ENCODE results near the gene PPTC7.
"Not testable (repeated sequence)": the region's sequence is repeated elsewhere in the genome, so short reads cannot be mapped to it uniquely, and the experiment has no call there.

Gene PPTC7

DNA sequence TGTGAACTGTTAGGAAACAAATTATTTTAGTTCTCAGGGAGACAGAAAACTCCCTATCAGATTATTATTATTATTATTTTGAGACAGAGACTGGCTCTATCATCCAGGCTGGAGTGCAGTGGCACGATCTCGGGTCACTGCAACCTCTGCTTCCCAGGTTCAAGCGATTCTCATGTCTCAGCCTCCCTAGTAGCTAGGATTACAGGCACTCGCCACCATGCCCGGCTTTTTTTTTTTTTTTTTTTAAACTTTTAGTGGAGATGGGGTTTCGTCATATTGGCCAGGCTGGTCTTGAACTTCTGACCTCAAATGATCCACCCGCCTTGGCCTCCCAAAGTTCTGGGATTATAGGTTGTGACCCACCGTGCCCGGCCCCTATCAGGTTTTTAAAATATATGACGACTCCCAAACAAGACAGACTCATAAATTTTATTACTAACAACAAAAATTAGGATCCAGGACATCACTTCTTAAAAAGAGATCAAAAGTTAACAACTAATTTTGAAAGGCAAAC is 8.3 kb downstream of the PPTC7 start:
- H3K9me3 ChIP-seq (ENCODE audit: control insufficient read depth in 1 of 2, low read length in 2 of 2) = peaks cover 3 to 14% of the 10 kb centered on the region in 2 donors
- H3K27me3 ChIP-seq (ENCODE audit: control insufficient read depth in 1 of 2, insufficient read depth in 2 of 2, low read length in 2 of 2); H3K9ac ChIP-seq (ENCODE audit: low read depth in 1 of 2, low read length in 2 of 2); H3K4me3 ChIP-seq (ENCODE audit: low read depth in 1 of 2, low read length in 2 of 2); H3K36me3 ChIP-seq (ENCODE audit: control insufficient read depth in 1 of 2, insufficient read depth in 2 of 2, low read length in 2 of 2); H3K27ac ChIP-seq (ENCODE audit: low read depth, low read length): not testable (repeated sequence)
- peaks cover 27 to 39% of the 10 kb centered on the region in 2 donors for H3K4me1 ChIP-seq (ENCODE audit: control insufficient read depth in 1 of 2, insufficient read depth in 2 of 2, low read length in 2 of 2)

DNA sequence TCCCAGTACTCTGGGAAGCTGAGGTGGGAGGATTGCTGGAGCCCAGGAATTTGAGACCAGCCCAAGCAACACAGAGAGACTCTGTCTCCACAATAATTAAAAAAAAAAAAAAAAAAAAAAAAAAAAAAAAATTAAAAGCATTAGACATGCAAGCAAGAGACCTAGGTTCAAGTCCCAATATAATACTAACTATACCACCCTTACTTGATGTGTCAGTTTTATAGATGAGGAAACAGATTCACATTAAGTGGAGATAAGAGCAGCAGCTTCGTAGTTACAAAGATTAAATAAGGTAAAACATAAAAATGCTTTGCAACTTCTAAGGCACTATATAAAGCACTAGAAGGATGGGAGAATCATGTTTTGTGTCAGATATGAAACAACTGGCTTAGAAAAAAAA is 9.1 kb downstream of the PPTC7 start:
- no peak overlapping the region for H3K9ac ChIP-seq (ENCODE audit: low read depth in 1 of 2, low read length in 2 of 2)
- H3K27ac ChIP-seq (ENCODE audit: low read depth, low read length) = no peak overlapping the region
- no peak overlapping the region for H3K4me3 ChIP-seq (ENCODE audit: low read depth in 1 of 2, low read length in 2 of 2)
- H3K36me3 ChIP-seq (ENCODE audit: control insufficient read depth in 1 of 2, insufficient read depth in 2 of 2, low read length in 2 of 2) = no peaks in the 10 kb centered on the region
- peaks cover 3 to 19% of the 10 kb centered on the region in 2 donors for H3K9me3 ChIP-seq (ENCODE audit: control insufficient read depth in 1 of 2, low read length in 2 of 2)
- H3K27me3 ChIP-seq (ENCODE audit: control insufficient read depth in 1 of 2, insufficient read depth in 2 of 2, low read length in 2 of 2) = no peaks in the 10 kb centered on the region
- peaks cover 23 to 35% of the 10 kb centered on the region in 2 donors for H3K4me1 ChIP-seq (ENCODE audit: control insufficient read depth in 1 of 2, insufficient read depth in 2 of 2, low read length in 2 of 2)

DNA sequence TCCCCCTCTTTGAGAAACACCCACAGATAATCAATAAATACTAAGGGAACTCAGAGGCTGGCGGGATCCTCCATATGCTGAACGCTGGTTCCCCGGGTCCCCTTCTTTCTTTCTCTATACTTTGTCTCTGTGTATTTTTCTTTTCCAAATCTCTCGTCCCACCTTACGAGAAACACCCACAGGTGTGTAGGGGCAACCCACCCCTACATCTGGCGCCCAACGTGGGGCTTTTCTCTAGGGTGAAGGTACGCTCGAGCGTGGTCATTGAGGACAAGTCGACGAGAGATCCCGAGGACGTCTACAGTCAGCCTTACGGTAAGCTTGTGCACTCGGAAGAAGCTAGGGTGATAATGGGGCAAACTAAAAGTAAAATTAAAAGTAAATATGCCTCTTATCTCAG is 12.3 kb downstream of the PPTC7 start:
- H3K27me3 ChIP-seq (ENCODE audit: control insufficient read depth in 1 of 2, insufficient read depth in 2 of 2, low read length in 2 of 2); H3K9ac ChIP-seq (ENCODE audit: low read depth in 1 of 2, low read length in 2 of 2); H3K36me3 ChIP-seq (ENCODE audit: control insufficient read depth in 1 of 2, insufficient read depth in 2 of 2, low read length in 2 of 2); H3K27ac ChIP-seq (ENCODE audit: low read depth, low read length); H3K4me3 ChIP-seq (ENCODE audit: low read depth in 1 of 2, low read length in 2 of 2): not testable (repeated sequence)
- Histone ChIP-seq H3K4me1 (ENCODE audit: control insufficient read depth in 1 of 2, insufficient read depth in 2 of 2, low read length in 2 of 2) (peaks cover 19 to 24% of the 10 kb centered on the region in 2 donors), H3K9me3 (ENCODE audit: control insufficient read depth in 1 of 2, low read length in 2 of 2) (peaks cover 5 to 19% of the 10 kb centered on the region in 2 donors)

DNA sequence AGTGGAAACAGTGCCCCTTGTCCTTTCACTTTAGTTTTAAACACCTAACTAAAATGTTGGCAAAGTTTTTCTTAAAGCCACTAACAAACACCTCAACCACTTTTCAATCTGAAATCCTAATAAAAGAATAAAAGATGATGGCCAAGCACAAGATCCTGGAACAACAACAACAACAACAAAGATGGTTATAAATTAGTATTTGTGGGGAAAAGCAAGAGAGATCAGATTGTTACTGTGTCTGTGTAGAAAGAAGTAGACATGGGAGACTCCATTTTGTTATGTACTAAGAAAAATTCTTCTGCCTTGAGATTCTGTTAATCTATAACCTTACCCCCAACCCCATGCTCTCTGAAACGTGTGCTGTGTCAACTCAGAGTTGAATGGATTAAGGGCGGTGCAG is 13.3 kb downstream of the PPTC7 start:
- H3K4me3 ChIP-seq (ENCODE audit: low read depth in 1 of 2, low read length in 2 of 2); H3K9ac ChIP-seq (ENCODE audit: low read depth in 1 of 2, low read length in 2 of 2); H3K27me3 ChIP-seq (ENCODE audit: control insufficient read depth in 1 of 2, insufficient read depth in 2 of 2, low read length in 2 of 2); H3K36me3 ChIP-seq (ENCODE audit: control insufficient read depth in 1 of 2, insufficient read depth in 2 of 2, low read length in 2 of 2); H3K27ac ChIP-seq (ENCODE audit: low read depth, low read length): not testable (repeated sequence)
- Histone ChIP-seq H3K4me1 (ENCODE audit: control insufficient read depth in 1 of 2, insufficient read depth in 2 of 2, low read length in 2 of 2) (peaks cover 16 to 27% of the 10 kb centered on the region in 2 donors), H3K9me3 (ENCODE audit: control insufficient read depth in 1 of 2, low read length in 2 of 2) (peaks cover 5 to 19% of the 10 kb centered on the region in 2 donors)

- Histone ChIP-seq H3K4me1 (ENCODE audit: control insufficient read depth in 1 of 2, insufficient read depth in 2 of 2, low read length in 2 of 2) (peaks cover 15 to 28% of the 10 kb centered on the region in 2 donors), H3K36me3 (ENCODE audit: control insufficient read depth in 1 of 2, insufficient read depth in 2 of 2, low read length in 2 of 2) (no peaks in the 10 kb centered on the region), H3K9me3 (ENCODE audit: control insufficient read depth in 1 of 2, low read length in 2 of 2) (peaks cover 5 to 19% of the 10 kb centered on the region in 2 donors), H3K4me3 (ENCODE audit: low read depth in 1 of 2, low read length in 2 of 2) (no peak overlapping the region), H3K9ac (ENCODE audit: low read depth in 1 of 2, low read length in 2 of 2) (no peak overlapping the region), H3K27me3 (ENCODE audit: control insufficient read depth in 1 of 2, insufficient read depth in 2 of 2, low read length in 2 of 2) (no peaks in the 10 kb centered on the region), H3K27ac (ENCODE audit: low read depth, low read length) (no peak overlapping the region)
These were observed 14.4 kb downstream of the PPTC7 start for GRCh38 chr12:110568752-110569151.

- H3K9ac ChIP-seq (ENCODE audit: low read depth in 1 of 2, low read length in 2 of 2) = no peak overlapping the region
- no peaks in the 10 kb centered on the region for H3K36me3 ChIP-seq (ENCODE audit: control insufficient read depth in 1 of 2, insufficient read depth in 2 of 2, low read length in 2 of 2)
- no peaks in the 10 kb centered on the region for H3K27me3 ChIP-seq (ENCODE audit: control insufficient read depth in 1 of 2, insufficient read depth in 2 of 2, low read length in 2 of 2)
- H3K9me3 ChIP-seq (ENCODE audit: control insufficient read depth in 1 of 2, low read length in 2 of 2) = peaks cover 5 to 14% of the 10 kb centered on the region in 2 donors
- H3K4me1 ChIP-seq (ENCODE audit: control insufficient read depth in 1 of 2, insufficient read depth in 2 of 2, low read length in 2 of 2) = peaks cover 23 to 33% of the 10 kb centered on the region in 2 donors
- no peak overlapping the region for H3K4me3 ChIP-seq (ENCODE audit: low read depth in 1 of 2, low read length in 2 of 2)
- no peak overlapping the region for H3K27ac ChIP-seq (ENCODE audit: low read depth, low read length)
These were observed 16.1 kb downstream of the PPTC7 start for GRCh38 chr12:110566993-110567392.

DNA sequence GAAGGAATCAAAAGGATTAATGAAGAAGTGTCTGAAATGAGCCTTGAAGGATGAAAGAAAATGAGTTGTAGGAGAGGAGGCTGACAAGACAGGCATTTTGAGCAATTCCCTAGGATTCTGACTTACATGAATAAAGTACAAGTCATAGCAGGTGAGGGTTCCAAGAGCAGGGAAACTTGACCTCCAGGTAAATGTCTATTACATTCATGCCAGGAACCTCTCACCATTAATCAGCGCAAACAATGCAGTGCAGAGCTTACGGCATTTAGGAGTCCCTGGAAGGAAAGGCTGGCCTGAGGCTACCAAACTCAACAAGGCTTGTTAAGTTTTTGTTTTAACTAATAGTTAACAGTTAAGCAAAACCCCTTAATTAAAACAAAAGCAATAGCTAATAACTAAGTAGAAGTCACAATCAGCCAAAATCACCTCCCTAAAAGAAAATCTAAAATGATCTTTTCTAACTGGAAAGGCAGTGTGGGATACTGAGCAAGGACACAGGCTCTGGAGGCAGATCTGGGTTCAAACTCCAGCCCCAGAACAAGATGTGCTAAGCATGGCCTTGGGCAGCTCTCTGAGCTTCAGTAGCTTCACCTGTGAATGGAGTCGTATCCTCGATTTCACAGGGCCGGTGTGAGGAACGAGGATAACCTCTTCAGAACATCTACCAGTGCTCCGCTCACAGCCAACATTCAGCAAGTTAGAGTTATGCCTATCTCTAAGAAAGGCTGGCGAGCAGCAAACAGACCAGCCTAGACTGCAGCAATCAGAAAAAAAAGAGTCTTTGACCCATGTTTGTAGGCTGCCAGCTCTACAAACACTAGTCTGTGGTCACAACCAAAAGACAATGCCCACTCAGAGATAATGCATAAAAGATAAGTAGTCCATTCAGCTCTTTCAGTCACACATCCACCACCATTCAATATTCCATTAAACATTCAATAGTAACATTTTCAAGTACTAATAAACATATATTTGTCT is 16.9 kb downstream of the PPTC7 start:
- Histone ChIP-seq H3K4me1 (ENCODE audit: control insufficient read depth in 1 of 2, insufficient read depth in 2 of 2, low read length in 2 of 2) (peaks cover 23 to 33% of the 10 kb centered on the region in 2 donors), H3K27me3 (ENCODE audit: control insufficient read depth in 1 of 2, insufficient read depth in 2 of 2, low read length in 2 of 2) (no peaks in the 10 kb centered on the region), H3K9me3 (ENCODE audit: control insufficient read depth in 1 of 2, low read length in 2 of 2) (peaks cover 2 to 6% of the 10 kb centered on the region in 2 donors), H3K36me3 (ENCODE audit: control insufficient read depth in 1 of 2, insufficient read depth in 2 of 2, low read length in 2 of 2) (no peaks in the 10 kb centered on the region), H3K4me3 (ENCODE audit: low read depth in 1 of 2, low read length in 2 of 2) (no peak overlapping the region), H3K9ac (ENCODE audit: low read depth in 1 of 2, low read length in 2 of 2) (no peak overlapping the region), H3K27ac (ENCODE audit: low read depth, low read length) (no peak overlapping the region)

GRCh38 chr12:110564471-110564991 is 18.6 kb downstream of the PPTC7 start:
- H3K9ac ChIP-seq (ENCODE audit: low read depth in 1 of 2, low read length in 2 of 2) = no peak overlapping the region
- no peak overlapping the region for H3K4me3 ChIP-seq (ENCODE audit: low read depth in 1 of 2, low read length in 2 of 2)
- no peaks in the 10 kb centered on the region for H3K36me3 ChIP-seq (ENCODE audit: control insufficient read depth in 1 of 2, insufficient read depth in 2 of 2, low read length in 2 of 2)
- H3K27me3 ChIP-seq (ENCODE audit: control insufficient read depth in 1 of 2, insufficient read depth in 2 of 2, low read length in 2 of 2) = no peaks in the 10 kb centered on the region
- no peak overlapping the region for H3K27ac ChIP-seq (ENCODE audit: low read depth, low read length)
- H3K9me3 ChIP-seq (ENCODE audit: control insufficient read depth in 1 of 2, low read length in 2 of 2) = peaks cover 2% of the 10 kb centered on the region in 2 donors
- H3K4me1 ChIP-seq (ENCODE audit: control insufficient read depth in 1 of 2, insufficient read depth in 2 of 2, low read length in 2 of 2) = peaks cover 23 to 33% of the 10 kb centered on the region in 2 donors

- H3K4me3 ChIP-seq (ENCODE audit: low read depth in 1 of 2, low read length in 2 of 2) = no peak overlapping the region
- no peak overlapping the region for H3K9ac ChIP-seq (ENCODE audit: low read depth in 1 of 2, low read length in 2 of 2)
- H3K27ac ChIP-seq (ENCODE audit: low read depth, low read length) = no peak overlapping the region
- H3K36me3 ChIP-seq (ENCODE audit: control insufficient read depth in 1 of 2, insufficient read depth in 2 of 2, low read length in 2 of 2) = no peaks in the 10 kb centered on the region
- H3K27me3 ChIP-seq (ENCODE audit: control insufficient read depth in 1 of 2, insufficient read depth in 2 of 2, low read length in 2 of 2) = no peaks in the 10 kb centered on the region
- H3K9me3 ChIP-seq (ENCODE audit: control insufficient read depth in 1 of 2, low read length in 2 of 2) = peaks cover 0 to 2% of the 10 kb centered on the region in 2 donors
- H3K4me1 ChIP-seq (ENCODE audit: control insufficient read depth in 1 of 2, insufficient read depth in 2 of 2, low read length in 2 of 2) = peaks cover 23 to 33% of the 10 kb centered on the region in 2 donors
These were observed 19.2 kb downstream of the PPTC7 start for GRCh38 chr12:110563702-110564470.

All from duodenal mucosa (tissue), 2 donors.